Measurements from ENCODE around the gene ASPG.

DNA sequence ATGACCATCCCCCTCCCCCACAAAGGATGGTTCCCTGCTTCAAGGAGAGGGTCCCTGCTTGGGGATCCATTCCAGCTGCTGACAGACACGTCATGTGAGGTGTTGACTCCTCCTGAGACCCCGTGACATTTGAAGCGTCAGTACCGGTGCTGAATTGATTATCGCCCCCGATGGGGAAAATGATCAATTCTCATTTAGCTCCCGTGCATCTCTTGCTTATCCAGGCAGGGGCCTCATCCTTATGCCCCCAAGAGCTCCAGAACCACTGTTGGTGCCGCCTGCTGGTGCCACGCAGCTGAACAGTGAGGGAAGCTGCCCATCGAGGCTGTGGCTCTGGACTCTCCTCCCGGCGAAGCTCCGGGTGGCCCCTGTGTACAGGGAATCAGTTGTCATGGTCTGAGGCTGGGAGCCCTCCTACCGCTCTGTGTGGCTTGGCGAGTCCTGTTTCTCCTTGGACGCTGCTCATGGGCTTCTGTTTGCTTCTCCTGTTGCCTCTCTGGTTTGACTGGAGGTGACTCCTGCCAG is 57.5 kb downstream of the ASPG start:
- TF ChIP-seq, protein P1, sequence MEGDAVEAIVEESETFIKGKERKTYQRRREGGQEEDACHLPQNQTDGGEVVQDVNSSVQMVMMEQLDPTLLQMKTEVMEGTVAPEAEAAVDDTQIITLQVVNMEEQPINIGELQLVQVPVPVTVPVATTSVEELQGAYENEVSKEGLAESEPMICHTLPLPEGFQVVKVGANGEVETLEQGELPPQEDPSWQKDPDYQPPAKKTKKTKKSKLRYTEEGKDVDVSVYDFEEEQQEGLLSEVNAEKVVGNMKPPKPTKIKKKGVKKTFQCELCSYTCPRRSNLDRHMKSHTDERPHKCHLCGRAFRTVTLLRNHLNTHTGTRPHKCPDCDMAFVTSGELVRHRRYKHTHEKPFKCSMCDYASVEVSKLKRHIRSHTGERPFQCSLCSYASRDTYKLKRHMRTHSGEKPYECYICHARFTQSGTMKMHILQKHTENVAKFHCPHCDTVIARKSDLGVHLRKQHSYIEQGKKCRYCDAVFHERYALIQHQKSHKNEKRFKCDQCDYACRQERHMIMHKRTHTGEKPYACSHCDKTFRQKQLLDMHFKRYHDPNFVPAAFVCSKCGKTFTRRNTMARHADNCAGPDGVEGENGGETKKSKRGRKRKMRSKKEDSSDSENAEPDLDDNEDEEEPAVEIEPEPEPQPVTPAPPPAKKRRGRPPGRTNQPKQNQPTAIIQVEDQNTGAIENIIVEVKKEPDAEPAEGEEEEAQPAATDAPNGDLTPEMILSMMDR (IDR thresholded peaks at IDR 0.05) = no peak
- TF ChIP-seq POLR2AphosphoS5 (IDR thresholded peaks at IDR 0.05) = no peak

Data from upper lobe of left lung (tissue), 4 donors.